ENCODE measurements around the gene OTOG. TPM values are rescaled to one million over a fixed set of nuclear protein-coding genes. Genes with fewer than 3 reads are reported as not detected.

Gene OTOG
- total and polyA plus RNA-seq, 2 donors (not counting 3 experiments of a cell fraction or from before 2014, with no cell fraction given), result not detected

DNA sequence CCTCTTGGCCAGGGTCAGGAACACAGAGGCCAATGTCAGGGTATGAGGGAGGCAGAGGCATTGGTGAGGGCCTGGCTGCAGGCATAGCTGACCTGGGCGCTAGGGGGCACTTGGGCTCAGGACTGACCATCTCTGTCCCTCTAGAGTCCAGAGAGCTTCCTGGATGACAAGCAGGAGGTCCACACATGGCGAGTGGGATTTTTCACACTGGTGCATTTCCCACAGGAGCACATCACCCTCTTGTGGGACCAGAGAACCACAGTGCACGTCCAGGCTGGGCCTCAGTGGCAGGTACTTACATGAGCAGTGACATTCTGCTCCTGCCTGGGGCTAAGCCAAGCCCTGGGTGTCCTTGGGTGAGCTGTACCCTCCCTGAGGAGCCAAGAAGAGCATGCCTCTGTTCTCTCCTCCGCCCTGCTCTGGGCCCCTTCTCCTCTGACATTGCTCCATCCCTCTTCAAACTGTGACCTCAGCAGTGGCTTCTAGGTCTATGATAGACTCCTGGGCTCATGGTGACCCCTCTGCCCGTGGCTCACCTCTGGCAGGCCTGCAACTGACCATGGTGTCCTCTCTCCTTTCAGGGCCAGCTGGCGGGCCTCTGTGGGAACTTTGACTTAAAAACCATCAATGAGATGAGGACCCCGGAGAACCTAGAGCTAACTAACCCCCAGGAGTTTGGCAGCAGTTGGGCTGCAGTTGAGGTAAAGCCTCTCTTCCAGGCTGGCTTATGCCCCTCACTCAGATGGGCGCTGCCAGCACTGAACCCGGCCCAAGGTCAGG, 46.6 kb downstream of the OTOG start:
- Histone ChIP-seq H3K9me1 (replicated peaks; ENCODE audit: control insufficient read depth, extremely low read depth, insufficient read depth, low read length) (no peaks in the 10 kb centered on the region), H3K4me3 (replicated peaks in 1 of 3; ENCODE audit: insufficient read depth in 1 of 3, low read depth in 1 of 3, low read length in 3 of 3) (no peak overlapping the region), H3K79me2 (ENCODE audit: control insufficient read depth, insufficient read depth, low read length) (no peaks in the 10 kb centered on the region), H4K20me1 (replicated peaks; ENCODE audit: control insufficient read depth, extremely low read depth, insufficient read depth, low read length) (no peaks in the 10 kb centered on the region), H3K9ac (replicated peaks; ENCODE audit: extremely low read depth, insufficient read depth, low read length) (no peak overlapping the region), H3K4me2 (ENCODE audit: insufficient read depth, low read length) (no peak overlapping the region), H3K36me3 (ENCODE audit: control insufficient read depth in 2 of 2, extremely low read depth in 1 of 2, insufficient read depth in 2 of 2, low read length in 2 of 2) (no peaks in the 10 kb centered on the region), H3K4me1 (ENCODE audit: control insufficient read depth, extremely low read depth, insufficient read depth, low read length) (no peaks in the 10 kb centered on the region), H3K27ac (ENCODE audit: insufficient read depth, low read depth, low read length) (no peak overlapping the region), H3K9me3 (replicated peaks; ENCODE audit: control insufficient read depth, insufficient read depth, low read length) (no peaks in the 10 kb centered on the region), H3K27me3 (ENCODE audit: control insufficient read depth in 2 of 2, insufficient read depth in 2 of 2, low read length in 2 of 2) (no peaks in the 10 kb centered on the region), H2AFZ (ENCODE audit: low read depth, low read length) (no peak overlapping the region)
- ChIA-PET POLR2A (no interaction called here), CTCF (interaction anchor here (1.0 to 1.5 kb wide), 2 partner anchors 137 to 385 kb away, joined by 3 to 7 read pairs; no protein-coding TSS in a partner anchor)
- TF ChIP-seq GATA2 (IDR thresholded peaks at IDR 0.05; ENCODE audit: insufficient read depth, insufficient read length, low read depth, low read length) (no peak), POLR2A (IDR thresholded peaks at IDR 0.05; ENCODE audit: low read depth, low read length) (no peak), JUN (IDR thresholded peaks at IDR 0.05; ENCODE audit: borderline replicate concordance, insufficient read depth, insufficient read length, low read depth) (no peak), POLR2AphosphoS5 (IDR thresholded peaks at IDR 0.05; ENCODE audit: insufficient read depth, low read depth, low read length) (no peak), FOS (IDR thresholded peaks at IDR 0.05; ENCODE audit: borderline replicate concordance, insufficient read depth, low read length) (no peak), EZH2 (IDR thresholded peaks at IDR 0.05; ENCODE audit: borderline replicate concordance, low read depth, low read length, severe bottlenecking) (no peak), MYC (IDR thresholded peaks at IDR 0.05; ENCODE audit: low read depth, low read length) (no peak)
- TF ChIP-seq, protein P1, sequence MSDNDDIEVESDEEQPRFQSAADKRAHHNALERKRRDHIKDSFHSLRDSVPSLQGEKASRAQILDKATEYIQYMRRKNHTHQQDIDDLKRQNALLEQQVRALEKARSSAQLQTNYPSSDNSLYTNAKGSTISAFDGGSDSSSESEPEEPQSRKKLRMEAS (IDR thresholded peaks at IDR 0.05; ENCODE audit: insufficient read depth, insufficient read length), result no peak
- TF ChIP-seq, protein P2, sequence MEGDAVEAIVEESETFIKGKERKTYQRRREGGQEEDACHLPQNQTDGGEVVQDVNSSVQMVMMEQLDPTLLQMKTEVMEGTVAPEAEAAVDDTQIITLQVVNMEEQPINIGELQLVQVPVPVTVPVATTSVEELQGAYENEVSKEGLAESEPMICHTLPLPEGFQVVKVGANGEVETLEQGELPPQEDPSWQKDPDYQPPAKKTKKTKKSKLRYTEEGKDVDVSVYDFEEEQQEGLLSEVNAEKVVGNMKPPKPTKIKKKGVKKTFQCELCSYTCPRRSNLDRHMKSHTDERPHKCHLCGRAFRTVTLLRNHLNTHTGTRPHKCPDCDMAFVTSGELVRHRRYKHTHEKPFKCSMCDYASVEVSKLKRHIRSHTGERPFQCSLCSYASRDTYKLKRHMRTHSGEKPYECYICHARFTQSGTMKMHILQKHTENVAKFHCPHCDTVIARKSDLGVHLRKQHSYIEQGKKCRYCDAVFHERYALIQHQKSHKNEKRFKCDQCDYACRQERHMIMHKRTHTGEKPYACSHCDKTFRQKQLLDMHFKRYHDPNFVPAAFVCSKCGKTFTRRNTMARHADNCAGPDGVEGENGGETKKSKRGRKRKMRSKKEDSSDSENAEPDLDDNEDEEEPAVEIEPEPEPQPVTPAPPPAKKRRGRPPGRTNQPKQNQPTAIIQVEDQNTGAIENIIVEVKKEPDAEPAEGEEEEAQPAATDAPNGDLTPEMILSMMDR (IDR thresholded peaks at IDR 0.05; ENCODE audit: extremely low read depth in 1 of 2, insufficient read depth in 1 of 2, low read depth in 1 of 2, low read length in 2 of 2), result no peak
- DNase-seq (ENCODE audit: low read depth, low spot score) (no peak), FAIRE-seq (no peak)
- intact Hi-C loops (cut with micrococcal nuclease), result no loop called here
- dilution Hi-C loops (cut with MboI; ENCODE audit: extremely low pct_ligation_motif_present, low sequenced_read_pairs), result no loop called here
- no TSS peak for BruUV-seq (replicated peaks)

All from endothelial cell of umbilical vein (primary cell).